Lower leg skin (tissue), 4 donors: ENCODE results near the gene C3AR1. TPM values are rescaled to one million over a fixed set of nuclear protein-coding genes. Genes with fewer than 3 reads are reported as not detected.

ENCODE experiments used
- DNase-seq, 2 donors: peaks; one replicate each; pipeline ENCODE4 v3.0.0-alpha.2; 2019; ENCODE audit warnings: low spot score in 2 of 2
- H3K4me3 ChIP-seq: fragments of 200-600 bp; sonication (generic); 2 replicates; pipeline ENCODE4 v1.5.1; 2017; ENCODE audit warnings: mild to moderate bottlenecking, low read depth; ENCODE audit not compliant: poor library complexity, severe bottlenecking
- CTCF ChIP-seq, 3 donors: fragments of 450-650 bp; IDR thresholded peaks; one replicate each; pipeline ENCODE4 v1.5.1; 2016; ENCODE audit warnings: antibody characterized with exemption in 3 of 3, mild to moderate bottlenecking in 3 of 3, moderate library complexity in 2 of 3
- POLR2A ChIP-seq, 2 donors: fragments of 450-650 bp; IDR thresholded peaks; one replicate each; pipeline ENCODE4 v1.6.1; 2016 to 2017; ENCODE audit warnings: antibody characterized with exemption in 2 of 2, mild to moderate bottlenecking in 1 of 2, moderate library complexity in 1 of 2
- WGBS, 2 donors: methylation state at CpG; one replicate each; pipeline ENCODE4 v1.1.5; 2018; 5-methylcytosine and 5-hydroxymethylcytosine counted together
- intact Hi-C: fragments of 100-400 bp; cut with DNase I; formaldehyde crosslinking; loops from one replicate; pipeline ENCODE4 v1.15.0; 2023; ENCODE audit warnings: low total_unique reads
- total RNA-seq, 4 donors: library from RNA; depleted of rRNA; stranded (reverse); fragments of >200 nt; gene quantifications; one replicate each; pipeline ENCODE4 v1.1.0, GENCODE V29; 2016

Gene C3AR1
- total RNA-seq, 4 donors from 2014 or later: 1.4 to 5.5 (median 3.4) TPM

GRCh38 chr12:8052679-8053078 lies 13.5 kb downstream of the C3AR1 start:
- intact Hi-C loops: no loop called here
- DNase-seq: no peak
- H3K4me3 ChIP-seq: no peak overlapping the region
- WGBS, 2 donors: 81% methylated on average over 7 of the region's 7 CpGs
- no peak for TF ChIP-seq POLR2A (IDR thresholded peaks at IDR 0.05)
- TF ChIP-seq CTCF (IDR thresholded peaks at IDR 0.05): no peak

GRCh38 chr12:8050600-8051250 lies 15.4 kb downstream of the C3AR1 start:
- DNase-seq: no peak
- 81 to 83% methylated on average over 6 to 7 of the region's 7 CpGs for WGBS, 2 donors
- no peak overlapping the region for H3K4me3 ChIP-seq
- intact Hi-C loops: no loop called here
- TF ChIP-seq CTCF (IDR thresholded peaks at IDR 0.05) (no peak), POLR2A (IDR thresholded peaks at IDR 0.05) (no peak)

- TF ChIP-seq POLR2A (IDR thresholded peaks at IDR 0.05) (no peak), CTCF (IDR thresholded peaks at IDR 0.05) (no peak)
- intact Hi-C loops: no loop called here
- H3K4me3 ChIP-seq: no peak overlapping the region
- no peak for DNase-seq
- WGBS, 2 donors: 87% methylated on average over 4 of the region's 4 CpGs
Measured at GRCh38 chr12:8048906-8049305, 17.3 kb downstream of the C3AR1 start.

- TF ChIP-seq CTCF (IDR thresholded peaks at IDR 0.05) (no peak), POLR2A (IDR thresholded peaks at IDR 0.05) (no peak)
- no peak for DNase-seq
- H3K4me3 ChIP-seq: no peak overlapping the region
- intact Hi-C loops: no loop called here
- 88 to 96% methylated on average over 3 to 5 of the region's 5 CpGs for WGBS, 2 donors
Measured at GRCh38 chr12:8047842-8048241, 18.3 kb downstream of the C3AR1 start.

- 43 to 44% methylated on average over 8 of the region's 8 CpGs for WGBS, 2 donors
- intact Hi-C loops: no loop called here
- H3K4me3 ChIP-seq: no peak overlapping the region
- TF ChIP-seq POLR2A (IDR thresholded peaks at IDR 0.05) (no peak), CTCF (IDR thresholded peaks at IDR 0.05) (no peak)
- DNase-seq: peak; percentile 69 to 96
Measured at GRCh38 chr12:8045952-8046944, 19.9 kb downstream of the C3AR1 start.
